IMR-90 (cell line): Measurements from ENCODE around the gene SGCE. TPM values are rescaled to one million over a fixed set of nuclear protein-coding genes. Genes with fewer than 3 reads are reported as not detected.

Source experiments
- ATAC-seq: fragments of 200-7000 bp; cut with Tn5 transposase; 2 replicates; pipeline ENCODE4 v1.9.1; 2020; ENCODE audit warnings: low read depth, mild to moderate bottlenecking, moderate library complexity
- BruUV-seq: library from RNA; stranded (reverse); fragments of 400-500 nt; replicated peaks from 2 replicates; lab custom pipeline; 2021; lab: Mats Ljungman, UMichigan
- CTCF ChIA-PET: fragments of 300-600 bp; formaldehyde crosslinking; extraction: SDS; loops from one replicate; lab custom pipeline; 2021; ENCODE audit warnings: antibody characterized with exemption; lab: Yijun Ruan, JAX
- POLR2A ChIA-PET: fragments of 300-600 bp; sonication (Branson Sonifier 250); formaldehyde crosslinking; loops from one replicate; lab custom pipeline; 2022; ENCODE audit warnings: antibody characterized with exemption; ENCODE audit not compliant: unreplicated experiment; lab: Charles Lee
- DNase-seq: peaks from one replicate; pipeline ENCODE4 v3.0.0; 2013
- H2AFZ ChIP-seq: replicated peaks from 2 replicates; pipeline ENCODE3; 2013; ENCODE audit warnings: low read length, mild to moderate bottlenecking; ENCODE audit not compliant: poor library complexity
- H2AK5ac ChIP-seq: 2 replicates; pipeline ENCODE4 v1.6.1; 2013; ENCODE audit warnings: low read depth, low read length, inconsistent platforms
- H2AK9ac ChIP-seq: replicated peaks from 2 replicates; pipeline ENCODE3; 2013; ENCODE audit warnings: mild to moderate bottlenecking, low read depth, low read length, moderate library complexity; ENCODE audit not compliant: poor library complexity
- H2BK120ac ChIP-seq: 2 replicates; pipeline ENCODE4 v1.6.1; 2013; ENCODE audit warnings: low read depth, low read length, inconsistent platforms
- H2BK15ac ChIP-seq: 3 replicates; pipeline ENCODE4 v1.6.1; 2013; ENCODE audit warnings: low read depth, low read length, inconsistent platforms
- H2BK20ac ChIP-seq: 2 replicates; pipeline ENCODE4 v1.6.1; 2013; ENCODE audit warnings: low read depth, mild to moderate bottlenecking, inconsistent platforms, low read length, moderate library complexity
- H2BK5ac ChIP-seq: 2 replicates; pipeline ENCODE4 v1.6.1; 2013; ENCODE audit warnings: mild to moderate bottlenecking, low read depth, low read length, inconsistent platforms; ENCODE audit not compliant: poor library complexity, severe bottlenecking
- H3K14ac ChIP-seq: replicated peaks from 2 replicates; pipeline ENCODE4 v1.6.1; 2013; ENCODE audit warnings: low read depth, low read length, inconsistent platforms
- H3K18ac ChIP-seq: 2 replicates; pipeline ENCODE4 v1.6.1; 2013; ENCODE audit warnings: low read depth, low read length, control low read depth
- H3K23ac ChIP-seq: 2 replicates; pipeline ENCODE4 v1.6.1; 2013; ENCODE audit warnings: low read depth, low read length, inconsistent platforms
- H3K27ac ChIP-seq: 2 replicates; pipeline ENCODE4 v1.5.1; 2013; ENCODE audit warnings: mild to moderate bottlenecking, control low read depth, low read length; ENCODE audit not compliant: insufficient read depth
- H3K27me3 ChIP-seq: 2 replicates; pipeline ENCODE4 v1.6.1; 2013; ENCODE audit warnings: low read length; ENCODE audit not compliant: control insufficient read depth, insufficient read depth
- H3K36me3 ChIP-seq: 2 replicates; pipeline ENCODE4 v1.6.1; 2013; ENCODE audit warnings: low read length, mixed read lengths; ENCODE audit not compliant: control insufficient read depth, insufficient read depth
- H3K4ac ChIP-seq: 2 replicates; pipeline ENCODE4 v1.6.1; 2013; ENCODE audit warnings: low read depth, low read length, inconsistent platforms
- H3K4me1 ChIP-seq: 2 replicates; pipeline ENCODE4 v1.6.1; 2013; ENCODE audit warnings: low read length, mixed read lengths; ENCODE audit not compliant: control insufficient read depth, insufficient read depth
- H3K4me2 ChIP-seq: 2 replicates; pipeline ENCODE4 v1.6.1; 2013; ENCODE audit warnings: low read depth, mild to moderate bottlenecking, control low read depth, low read length, moderate library complexity
- H3K4me3 ChIP-seq: 2 replicates; pipeline ENCODE4 v1.5.1; 2013; ENCODE audit warnings: low read depth, mild to moderate bottlenecking, control low read depth, low read length, moderate library complexity; ENCODE audit not compliant: insufficient read depth
- H3K56ac ChIP-seq: 2 replicates; pipeline ENCODE4 v1.6.1; 2013; ENCODE audit warnings: low read length, inconsistent platforms; ENCODE audit not compliant: insufficient read depth; ENCODE audit errors: extremely low read depth
- H3K79me1 ChIP-seq, 2 experiments: 2 replicates each; pipeline ENCODE4 v1.6.1; 2013; ENCODE audit warnings: low read length in 2 of 2, inconsistent platforms in 1 of 2, low read depth in 1 of 2
- H3K9ac ChIP-seq: 2 replicates; pipeline ENCODE4 v1.6.1; 2013; ENCODE audit warnings: low read depth, low read length, control low read depth
- H3K9me1 ChIP-seq: 2 replicates; pipeline ENCODE4 v1.6.1; 2013; ENCODE audit warnings: low read length, inconsistent platforms; ENCODE audit not compliant: insufficient read depth
- H3K9me3 ChIP-seq: 2 replicates; pipeline ENCODE4 v1.6.1; 2013; ENCODE audit warnings: low read length; ENCODE audit not compliant: control insufficient read depth, insufficient read depth
- H4K20me1 ChIP-seq: 2 replicates; pipeline ENCODE4 v1.6.1; 2013; ENCODE audit warnings: low read length, inconsistent platforms; ENCODE audit not compliant: insufficient read depth
- H4K5ac ChIP-seq: 2 replicates; pipeline ENCODE4 v1.6.1; 2013; ENCODE audit warnings: mild to moderate bottlenecking, low read depth, low read length, control low read depth
- H4K8ac ChIP-seq, 2 experiments: 2 replicates each; pipeline ENCODE4 v1.6.1; 2013; ENCODE audit warnings: low read depth in 2 of 2, low read length in 2 of 2, control low read depth in 1 of 2, inconsistent platforms in 1 of 2
- H4K91ac ChIP-seq: 2 replicates; pipeline ENCODE4 v1.6.1; 2013; ENCODE audit warnings: low read depth, low read length, inconsistent platforms; ENCODE audit not compliant: insufficient read depth
- BHLHE40 ChIP-seq: fragments of 150-350 bp; IDR thresholded peaks from 2 replicates; pipeline ENCODE4 v1.6.1; 2016; ENCODE audit warnings: mild to moderate bottlenecking, low read depth, low read length
- CEBPB ChIP-seq: IDR thresholded peaks from 2 replicates; pipeline ENCODE4 v1.6.1; 2012; ENCODE audit warnings: low read depth, low read length, improper control_type of control experiment
- CHD1 ChIP-seq: IDR thresholded peaks from 2 replicates; pipeline ENCODE4 v1.6.1; 2012; ENCODE audit warnings: low read depth, low read length, improper control_type of control experiment
- FOS ChIP-seq: fragments of 150-350 bp; IDR thresholded peaks from 2 replicates; pipeline ENCODE4 v1.6.1; 2016; ENCODE audit warnings: low read depth, low read length
- MAZ ChIP-seq: IDR thresholded peaks from 2 replicates; pipeline ENCODE4 v1.6.1; 2012; ENCODE audit warnings: low read depth, mild to moderate bottlenecking, low read length, improper control_type of control experiment, moderate library complexity, borderline replicate concordance
- NFE2L2 ChIP-seq: fragments of 150-350 bp; IDR thresholded peaks from 2 replicates; pipeline ENCODE4 v1.6.1; 2016; ENCODE audit warnings: low read depth, mild to moderate bottlenecking, low read length
- POLR2A ChIP-seq: IDR thresholded peaks from 2 replicates; pipeline ENCODE4 v1.6.1; 2012; ENCODE audit warnings: mild to moderate bottlenecking, low read depth, low read length
- SMC3 ChIP-seq: fragments of 150-350 bp; IDR thresholded peaks from 2 replicates; pipeline ENCODE4 v1.6.1; 2016; ENCODE audit warnings: low read depth, mild to moderate bottlenecking, antibody characterized with exemption, low read length, moderate library complexity
- USF2 ChIP-seq: fragments of 150-350 bp; IDR thresholded peaks from 2 replicates; pipeline ENCODE4 v1.6.1; 2017; ENCODE audit warnings: mild to moderate bottlenecking, antibody characterized with exemption, low read length, low read depth
- WGBS, 2 experiments: methylation state at CpG; one replicate each; pipeline versions ENCODE4 v1.1.5 to v1.1.7; 2013; ENCODE audit warnings: missing lambda C conversion rate in 2 of 2; ENCODE audit not compliant: insufficient read length in 1 of 2; ENCODE audit errors: extremely low coverage in 2 of 2; 5-methylcytosine and 5-hydroxymethylcytosine counted together
- dilution Hi-C: fragments of 300-500 bp; cut with HindIII; formaldehyde crosslinking; loops from one replicate; pipeline ENCODE4 v1.14.3; 2018; ENCODE audit warnings: low sequenced_read_pairs; ENCODE audit not compliant: unreplicated experiment
- in situ Hi-C: fragments of 300-500 bp; cut with MboI; formaldehyde crosslinking; loops from 3 replicates; pipeline ENCODE4 v1.14.3; 2019; ENCODE audit warnings: low sequenced_read_pairs, inconsistent platforms, mixed read lengths
- intact Hi-C: fragments of 100-400 bp; cut with micrococcal nuclease; formaldehyde crosslinking; loops from 2 replicates; pipeline ENCODE4 v1.10.0; 2022
- polyA plus RNA-seq, 3 experiments: library from polyadenylated mRNA; depleted of rRNA; stranded (reverse); fragments of >200 nt; gene quantifications; 2 replicates each; pipeline ENCODE4 v1.2.3, GENCODE V29; 2012; ENCODE audit warnings: low replicate concordance in 1 of 3
- total RNA-seq: library from RNA; depleted of rRNA; stranded (reverse); fragments of >200 nt; gene quantifications from 2 replicates; pipeline ENCODE4 v1.2.3, GENCODE V29; 2012

SGCE gene
- total and polyA plus RNA-seq, 2 of the 4 experiments (the other 2 are of a cell fraction), result 39.4 to 40.5 TPM

- peaks cover 6% of the 10 kb centered on the region for H3K9me3 ChIP-seq
- POLR2A ChIA-PET, result no interaction called here
- no peak overlapping the region for H2BK15ac ChIP-seq
- no peak overlapping the region for H3K9ac ChIP-seq
- no peak overlapping the region for H2AK5ac ChIP-seq
- H3K23ac ChIP-seq, result no peak overlapping the region
- no peak overlapping the region for H4K91ac ChIP-seq
- dilution Hi-C loops, result no loop called here
- H3K27ac ChIP-seq, result no peak overlapping the region
- DNase-seq, result no peak
- no peak overlapping the region for H2BK120ac ChIP-seq
- no peaks in the 10 kb centered on the region for H3K36me3 ChIP-seq
- intact Hi-C loops, result no loop called here
- no peak overlapping the region for H3K14ac ChIP-seq
- no peak overlapping the region for H4K8ac ChIP-seq
- no peak overlapping the region for H3K56ac ChIP-seq
- CTCF ChIA-PET, result no interaction called here
- H3K9me1 ChIP-seq, result no peaks in the 10 kb centered on the region
- no peak overlapping the region for H2BK5ac ChIP-seq
- no peak for ATAC-seq
- H3K4ac ChIP-seq, result no peak overlapping the region
- TF ChIP-seq USF2 (no peak), MAZ (no peak), POLR2A (no peak), CEBPB (no peak), BHLHE40 (no peak), SMC3 (no peak), CHD1 (no peak), NFE2L2 (no peak), FOS (no peak)
- no CpG with 5 or more reads among the region's 2 CpGs for WGBS, 2 experiments
- H3K27me3 ChIP-seq, result no peaks in the 10 kb centered on the region
- no peak overlapping the region for H3K18ac ChIP-seq
- H3K79me1 ChIP-seq, result no peaks in the 10 kb centered on the region
- no peak overlapping the region for H2BK20ac ChIP-seq
- H3K4me2 ChIP-seq, result no peak overlapping the region
- peaks cover 1% of the 10 kb centered on the region; the same call in 1 of the 2 replicates for H3K4me1 ChIP-seq
- no peaks in the 10 kb centered on the region for H4K20me1 ChIP-seq
- H3K4me3 ChIP-seq, result no peak overlapping the region
- no peak overlapping the region for H4K5ac ChIP-seq
- BruUV-seq, result no TSS peak
- H2AFZ ChIP-seq, result no peak overlapping the region
- in situ Hi-C loops, result no loop called here
- no peak overlapping the region for H2AK9ac ChIP-seq
These were observed 79.6 kb downstream of the SGCE start for GRCh38 chr7:94576316-94576715.
